ENCODE measurements around the gene HOMEZ.

DNA sequence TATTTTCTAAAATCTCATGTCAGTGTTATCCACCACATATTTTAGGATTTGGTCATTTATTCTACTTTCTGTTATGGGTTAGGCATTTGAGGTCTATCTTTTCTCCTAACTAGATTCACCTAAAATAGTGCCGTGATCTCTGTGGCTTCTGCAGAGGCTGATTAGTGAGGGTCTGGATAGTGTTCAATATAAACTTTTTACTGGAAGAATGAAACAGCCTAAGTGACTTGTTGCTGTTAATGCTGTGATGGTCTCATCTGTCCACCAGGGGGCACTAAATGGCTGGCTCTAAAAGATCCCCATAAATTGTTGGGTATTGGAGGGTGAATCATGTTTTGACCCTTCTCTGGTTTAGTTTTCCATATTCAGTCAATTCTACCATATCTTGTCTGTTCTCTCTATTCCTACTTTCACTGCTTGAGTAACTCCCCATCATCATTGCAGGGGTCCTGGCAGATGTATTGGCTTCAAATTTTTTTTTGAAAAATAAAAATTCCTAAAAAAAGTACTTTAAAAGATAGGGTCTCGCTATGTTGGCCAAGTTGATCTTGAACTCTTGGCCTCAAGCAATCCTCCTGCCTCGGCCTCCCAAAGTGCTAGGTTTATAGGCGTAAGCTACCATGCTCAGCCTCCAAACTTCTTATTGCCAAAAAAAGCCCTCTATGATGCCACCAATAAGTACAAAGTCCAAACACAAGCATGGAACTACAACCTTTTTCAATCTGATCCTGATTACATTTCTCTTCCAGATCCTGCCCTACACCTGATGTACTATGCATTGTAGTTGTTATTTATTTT lies 42.2 kb upstream of the HOMEZ start:
- TF ChIP-seq CTCF (IDR thresholded peaks at IDR 0.05): peak; percentile 85 to 94 (median 94)
- no peak for TF ChIP-seq POLR2A (IDR thresholded peaks at IDR 0.05)
